Measurements from ENCODE around the gene LRRC14B. TPM values are rescaled to one million over a fixed set of nuclear protein-coding genes. Genes with fewer than 3 reads are reported as not detected.
A peak's percentile ranks its signal among the peaks of the same experiment; 100 is the strongest.

Gene LRRC14B
- total RNA-seq, 3 donors from 2014 or later, result 0.33 to 0.44 TPM; not detected in 1

DNA sequence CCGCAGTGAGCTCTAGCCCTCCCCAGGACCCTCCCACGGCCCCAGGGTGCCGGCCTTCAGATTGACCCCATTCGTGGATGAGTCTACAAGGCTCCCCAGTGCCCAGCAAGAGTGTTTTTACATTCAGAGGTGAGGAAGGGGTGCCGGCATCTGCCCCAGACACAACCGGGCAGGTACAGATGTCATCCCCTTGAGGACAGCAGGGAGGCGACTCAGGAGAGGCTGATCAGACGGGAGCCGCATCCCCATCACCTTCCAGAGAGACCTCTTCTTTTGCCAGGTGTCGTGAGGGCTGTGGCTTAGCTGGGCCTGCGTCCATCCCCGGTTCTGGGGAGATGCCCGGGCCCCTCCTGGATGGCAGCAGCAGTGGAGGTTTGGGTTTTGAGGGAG is 4.3 kb upstream of the LRRC14B start:
- intact Hi-C loops (cut with DNase I; ENCODE audit: low total_unique reads), result no loop called here
- no peak for DNase-seq (ENCODE audit: low spot score in 2 of 2)
- Histone ChIP-seq H3K4me3 (no peak overlapping the region), H3K9me3 (no peaks in the 10 kb centered on the region), H3K27ac (no peak overlapping the region), H3K36me3 (no peaks in the 10 kb centered on the region), H3K27me3 (no peaks in the 10 kb centered on the region), H3K4me1 (no peaks in the 10 kb centered on the region)
- TF ChIP-seq POLR2A (IDR thresholded peaks at IDR 0.05) (no peak), POLR2AphosphoS5 (IDR thresholded peaks at IDR 0.05) (no peak)
- TF ChIP-seq, protein P1, sequence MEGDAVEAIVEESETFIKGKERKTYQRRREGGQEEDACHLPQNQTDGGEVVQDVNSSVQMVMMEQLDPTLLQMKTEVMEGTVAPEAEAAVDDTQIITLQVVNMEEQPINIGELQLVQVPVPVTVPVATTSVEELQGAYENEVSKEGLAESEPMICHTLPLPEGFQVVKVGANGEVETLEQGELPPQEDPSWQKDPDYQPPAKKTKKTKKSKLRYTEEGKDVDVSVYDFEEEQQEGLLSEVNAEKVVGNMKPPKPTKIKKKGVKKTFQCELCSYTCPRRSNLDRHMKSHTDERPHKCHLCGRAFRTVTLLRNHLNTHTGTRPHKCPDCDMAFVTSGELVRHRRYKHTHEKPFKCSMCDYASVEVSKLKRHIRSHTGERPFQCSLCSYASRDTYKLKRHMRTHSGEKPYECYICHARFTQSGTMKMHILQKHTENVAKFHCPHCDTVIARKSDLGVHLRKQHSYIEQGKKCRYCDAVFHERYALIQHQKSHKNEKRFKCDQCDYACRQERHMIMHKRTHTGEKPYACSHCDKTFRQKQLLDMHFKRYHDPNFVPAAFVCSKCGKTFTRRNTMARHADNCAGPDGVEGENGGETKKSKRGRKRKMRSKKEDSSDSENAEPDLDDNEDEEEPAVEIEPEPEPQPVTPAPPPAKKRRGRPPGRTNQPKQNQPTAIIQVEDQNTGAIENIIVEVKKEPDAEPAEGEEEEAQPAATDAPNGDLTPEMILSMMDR (IDR thresholded peaks at IDR 0.05), result no peak

DNA sequence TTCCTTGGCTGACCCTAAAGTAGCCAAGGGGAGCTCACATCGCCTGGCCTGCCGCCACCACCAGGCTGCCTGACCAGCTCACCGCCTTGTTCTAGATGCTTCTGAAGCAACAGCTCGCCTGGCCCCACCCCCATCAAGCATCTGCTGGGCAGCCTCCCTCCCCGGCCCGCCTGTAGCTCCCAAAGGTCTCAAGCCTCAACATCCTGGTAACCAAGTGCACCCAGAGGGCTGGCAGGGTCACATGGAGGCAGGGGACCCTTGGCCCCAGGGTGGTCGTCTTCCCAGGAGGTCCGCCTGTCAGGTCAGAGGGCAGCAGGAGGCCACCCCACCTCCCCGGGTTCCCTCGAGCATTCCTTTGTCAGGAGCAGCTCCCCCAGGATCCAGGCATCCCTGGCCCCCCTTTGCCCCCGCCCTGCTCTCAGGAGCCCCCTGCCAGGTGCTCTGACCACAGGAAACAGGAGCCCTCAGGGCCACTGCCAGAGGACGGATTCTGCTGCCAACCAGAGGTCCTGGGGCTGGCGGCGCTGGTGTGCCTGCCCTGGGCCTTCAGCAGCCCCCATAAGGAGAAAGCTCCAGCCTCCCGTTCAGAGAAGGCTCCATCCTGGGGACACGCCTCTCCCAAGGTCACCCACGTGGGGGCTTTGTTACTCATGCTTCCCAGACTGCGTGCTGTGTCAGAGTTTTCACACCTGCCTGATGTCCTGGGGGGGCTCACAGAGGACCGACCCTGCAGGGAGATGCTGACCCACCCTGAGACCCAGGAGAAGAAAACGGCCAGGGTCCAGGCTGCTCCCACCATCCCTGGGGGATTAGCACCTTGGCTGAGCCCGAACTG is 3.5 kb upstream of the LRRC14B start:
- no peaks in the 10 kb centered on the region for H3K27me3 ChIP-seq
- H3K9me3 ChIP-seq, result no peaks in the 10 kb centered on the region
- no peak for DNase-seq (ENCODE audit: low spot score in 2 of 2)
- intact Hi-C loops (cut with DNase I; ENCODE audit: low total_unique reads), result no loop called here
- TF ChIP-seq, protein P1 (IDR thresholded peaks at IDR 0.05), result no peak
- no peak for TF ChIP-seq POLR2A (IDR thresholded peaks at IDR 0.05)
- no peak for TF ChIP-seq POLR2AphosphoS5 (IDR thresholded peaks at IDR 0.05)
- no peaks in the 10 kb centered on the region for H3K36me3 ChIP-seq
- H3K4me3 ChIP-seq, result peak overlapping the region in 2 of 3 donors; percentile 38 to 55
- no peaks in the 10 kb centered on the region for H3K4me1 ChIP-seq
- H3K27ac ChIP-seq, result no peak overlapping the region

DNA sequence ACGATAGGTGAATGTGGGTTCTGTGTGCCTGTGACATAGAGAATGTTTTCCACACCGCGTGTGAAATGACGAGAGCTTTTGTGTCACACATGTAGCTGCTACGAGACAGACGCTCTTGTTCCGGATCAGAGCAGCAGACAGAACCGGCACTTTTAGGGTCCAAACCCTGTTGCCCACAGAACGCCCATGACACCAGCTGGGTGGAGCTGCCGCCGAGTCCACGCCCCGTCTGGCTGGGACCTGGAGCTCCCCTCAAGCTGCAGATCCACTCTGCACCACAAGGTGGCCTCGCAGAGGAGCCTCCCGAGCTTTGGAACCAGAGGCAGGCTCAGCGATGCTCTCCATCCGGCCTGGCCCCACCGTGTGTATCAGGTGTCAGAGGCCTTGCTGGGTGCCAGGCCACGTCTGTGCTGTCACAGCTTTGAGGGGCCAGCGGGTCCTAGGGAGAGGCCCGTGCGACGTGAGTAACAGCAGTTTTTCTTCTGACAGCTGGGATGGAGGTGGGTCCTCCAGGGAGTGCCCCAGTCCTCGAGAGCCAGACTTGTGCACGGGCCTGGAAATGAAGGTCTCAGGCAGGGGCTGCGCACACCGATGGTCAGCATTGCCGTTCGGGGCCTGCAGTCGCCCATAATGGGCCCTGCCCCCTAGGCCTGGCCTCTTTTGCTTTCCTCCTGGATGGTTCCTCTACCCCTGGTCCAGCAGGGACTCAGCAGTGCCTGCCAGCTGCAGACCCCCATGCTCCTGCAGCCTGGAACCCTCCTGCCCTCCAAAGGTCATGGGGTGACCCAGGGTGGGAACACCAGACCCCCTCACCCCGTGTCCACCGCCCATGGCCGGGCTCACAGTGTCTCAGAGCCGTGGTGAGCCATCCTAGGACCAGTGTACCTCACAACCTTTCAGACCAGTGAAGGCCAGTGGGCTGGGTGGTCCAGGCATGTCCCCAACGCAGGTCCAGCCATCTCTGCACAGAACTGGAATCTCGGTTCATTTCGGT is 2.5 kb upstream of the LRRC14B start:
- intact Hi-C loops (cut with DNase I; ENCODE audit: low total_unique reads), result no loop called here
- H3K27me3 ChIP-seq, result no peaks in the 10 kb centered on the region
- H3K36me3 ChIP-seq, result no peaks in the 10 kb centered on the region
- H3K4me1 ChIP-seq, result no peaks in the 10 kb centered on the region
- H3K9me3 ChIP-seq, result no peaks in the 10 kb centered on the region
- DNase-seq (ENCODE audit: low spot score in 2 of 2), result peak; percentile 76 to 91
- H3K4me3 ChIP-seq, result peak overlapping the region in 2 of 3 donors; percentile 38 to 55
- TF ChIP-seq, protein P1 (IDR thresholded peaks at IDR 0.05), result peak; percentile 85 to 90 (median 89)
- no peak for TF ChIP-seq POLR2A (IDR thresholded peaks at IDR 0.05)
- no peak overlapping the region for H3K27ac ChIP-seq

GRCh38 chr5:189486-189885 is 1.8 kb upstream of the LRRC14B start:
- Histone ChIP-seq H3K4me3 (no peak overlapping the region), H3K4me1 (no peaks in the 10 kb centered on the region), H3K9me3 (no peaks in the 10 kb centered on the region), H3K36me3 (no peaks in the 10 kb centered on the region), H3K27ac (no peak overlapping the region), H3K27me3 (no peaks in the 10 kb centered on the region)
- no peak for DNase-seq (ENCODE audit: low spot score in 2 of 2)
- TF ChIP-seq, protein P1 (IDR thresholded peaks at IDR 0.05), result no peak
- no peak for TF ChIP-seq POLR2AphosphoS5 (IDR thresholded peaks at IDR 0.05)
- no peak for TF ChIP-seq POLR2A (IDR thresholded peaks at IDR 0.05)
- intact Hi-C loops (cut with DNase I; ENCODE audit: low total_unique reads), result no loop called here

All from breast epithelium (tissue), 4 donors.